Activated CD8-positive, alpha-beta memory T cell treated with anti-CD3 and anti-CD28 coated beads for 48 hours (primary cell): ENCODE data around the gene ZBTB20.

Source experiments
- DNase-seq, 3 experiments: peaks; one replicate each; pipeline ENCODE4 v3.0.0-alpha.2; 2020; ENCODE audit warnings: low read depth in 2 of 3, low spot score in 2 of 3

The ZBTB20 gene

DNA sequence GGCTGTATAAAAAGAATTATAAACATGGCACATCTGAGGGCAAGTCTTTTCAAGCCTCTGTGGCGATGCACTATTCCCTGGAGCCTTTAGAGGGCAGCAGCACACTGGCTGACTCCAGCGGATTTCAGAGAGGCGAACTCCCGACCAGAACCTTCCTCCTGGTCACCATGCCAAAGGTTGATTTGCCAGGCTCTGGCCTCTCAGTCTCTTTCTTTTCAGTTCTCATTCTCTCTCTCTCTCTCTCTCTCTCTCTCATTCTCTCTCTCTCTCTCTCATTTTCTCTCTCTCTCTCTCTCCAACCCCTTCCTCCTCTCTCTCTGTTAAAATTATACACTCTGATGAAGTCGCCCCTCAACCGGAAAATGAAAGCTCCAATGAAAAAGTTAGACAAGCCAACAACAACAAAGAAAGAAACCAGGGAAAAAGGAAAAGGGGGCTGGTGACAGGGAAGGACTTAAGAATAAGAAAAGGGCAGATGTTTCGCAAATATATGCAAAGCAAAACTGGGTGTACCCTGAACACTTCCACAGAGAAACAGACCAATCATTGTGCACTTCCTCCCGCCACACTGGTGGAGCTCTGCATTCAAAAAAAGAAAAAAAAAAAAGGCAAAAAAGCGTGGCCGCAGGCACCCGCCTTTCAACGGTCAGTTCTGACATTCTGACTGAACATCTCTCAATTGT is 763.1 kb downstream of the ZBTB20 start:
- peak; percentile 23 to 37 (median 35) for DNase-seq

- DNase-seq = no peak
Measured at GRCh38 chr3:114380233-114380651, 766.8 kb downstream of the ZBTB20 start.

DNA sequence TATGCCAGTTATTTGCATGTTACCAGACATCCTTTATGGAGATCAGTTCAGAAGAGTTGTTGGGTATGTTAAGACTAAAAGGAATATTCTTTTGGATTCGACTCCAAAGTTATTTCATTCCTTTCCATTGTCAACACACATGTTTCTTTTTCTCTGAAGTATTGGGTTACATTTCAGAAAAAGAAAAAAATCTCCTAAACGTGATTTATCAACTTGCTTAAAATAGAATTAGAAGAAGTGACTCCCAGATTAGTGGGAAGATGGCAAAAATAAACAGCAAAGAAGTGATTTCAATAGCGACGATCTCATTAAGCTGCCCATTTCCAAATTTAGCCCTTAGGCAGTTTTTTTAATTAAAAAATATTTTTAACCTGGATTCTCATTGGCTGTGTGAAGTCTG is 767.8 kb downstream of the ZBTB20 start:
- DNase-seq = no peak

DNA sequence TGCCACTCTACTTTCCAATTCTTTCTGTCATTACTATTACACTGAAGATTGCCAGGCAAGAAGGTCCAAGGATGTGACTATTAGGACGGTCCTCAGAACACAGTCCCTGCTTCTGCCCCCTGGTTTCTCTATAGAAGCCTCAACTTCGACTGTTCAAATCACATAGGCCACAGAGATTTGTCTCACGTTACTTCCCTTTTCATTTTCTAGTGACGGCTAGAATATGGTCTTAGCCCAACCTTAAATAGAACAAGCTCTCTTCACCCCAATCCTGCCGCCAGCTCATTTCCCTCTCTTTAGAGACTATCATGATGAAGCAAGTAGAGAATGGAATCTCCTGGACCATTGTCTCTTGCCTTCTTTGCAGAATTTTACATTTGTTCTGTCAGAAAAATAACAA is 768.3 kb downstream of the ZBTB20 start:
- no peak for DNase-seq

- DNase-seq = no peak
Measured at GRCh38 chr3:114377426-114377825, 769.7 kb downstream of the ZBTB20 start.

- DNase-seq = no peak
Measured at GRCh38 chr3:114376516-114377185, 770.4 kb downstream of the ZBTB20 start.

GRCh38 chr3:114375608-114376421 is 771.3 kb downstream of the ZBTB20 start:
- DNase-seq = no peak

DNA sequence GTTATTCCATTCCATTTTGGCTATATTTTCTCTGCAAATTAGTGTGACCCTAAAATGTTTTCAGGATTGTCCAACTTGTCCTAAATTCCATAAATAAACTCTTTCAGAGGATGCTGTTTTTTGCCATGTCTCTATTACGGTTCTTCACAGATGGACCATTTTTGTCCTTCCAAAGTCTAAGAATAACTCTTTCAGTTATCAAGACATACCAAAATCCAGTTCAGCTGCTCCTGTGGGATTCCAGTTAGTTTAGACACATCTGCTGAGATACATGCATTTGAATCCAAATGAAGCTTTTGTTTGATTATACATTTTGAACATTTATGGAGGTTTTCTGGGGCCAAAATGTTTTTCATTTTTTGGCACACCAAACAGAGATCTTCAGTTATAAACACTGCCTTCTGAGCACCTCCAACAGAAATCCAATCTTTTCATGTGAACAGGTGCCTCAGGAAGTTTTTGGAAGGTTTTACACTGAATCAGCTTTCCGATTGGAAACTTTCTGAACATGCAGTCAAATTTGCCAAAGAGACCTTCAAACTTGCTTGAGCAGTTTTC is 772.6 kb downstream of the ZBTB20 start:
- DNase-seq = no peak

DNA sequence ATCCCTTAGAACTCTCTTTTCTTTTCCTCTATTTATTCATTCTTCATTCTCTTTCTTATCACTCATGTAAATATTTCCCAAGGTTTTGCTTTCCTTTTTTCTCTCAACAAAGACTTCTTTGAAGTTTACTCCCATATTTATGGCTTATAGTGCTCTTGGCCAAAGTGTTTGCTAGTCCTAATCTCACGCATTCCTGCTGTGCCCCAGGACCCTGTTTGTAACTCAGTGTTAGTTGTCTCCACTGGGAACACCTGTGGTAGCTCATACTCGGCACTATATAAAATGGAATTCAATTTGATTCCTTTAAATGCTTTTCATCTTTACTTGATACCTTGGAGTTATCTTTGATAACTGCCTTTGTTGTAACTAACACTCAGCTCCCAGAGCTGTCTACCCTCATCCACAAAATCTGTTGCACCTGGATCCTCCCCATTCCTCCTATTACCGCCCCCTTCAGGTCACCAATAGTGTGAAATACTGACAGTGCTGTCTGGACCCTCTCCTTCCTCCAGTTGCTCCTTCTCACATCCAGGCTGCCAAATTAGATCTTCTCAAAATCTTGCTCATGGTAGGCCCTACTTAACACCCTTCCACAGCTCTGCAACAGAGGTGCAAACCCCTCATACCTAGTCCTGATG is 776.4 kb downstream of the ZBTB20 start:
- DNase-seq = no peak

- DNase-seq = no peak
Measured at GRCh38 chr3:114365909-114366308, 781.2 kb downstream of the ZBTB20 start.

DNA sequence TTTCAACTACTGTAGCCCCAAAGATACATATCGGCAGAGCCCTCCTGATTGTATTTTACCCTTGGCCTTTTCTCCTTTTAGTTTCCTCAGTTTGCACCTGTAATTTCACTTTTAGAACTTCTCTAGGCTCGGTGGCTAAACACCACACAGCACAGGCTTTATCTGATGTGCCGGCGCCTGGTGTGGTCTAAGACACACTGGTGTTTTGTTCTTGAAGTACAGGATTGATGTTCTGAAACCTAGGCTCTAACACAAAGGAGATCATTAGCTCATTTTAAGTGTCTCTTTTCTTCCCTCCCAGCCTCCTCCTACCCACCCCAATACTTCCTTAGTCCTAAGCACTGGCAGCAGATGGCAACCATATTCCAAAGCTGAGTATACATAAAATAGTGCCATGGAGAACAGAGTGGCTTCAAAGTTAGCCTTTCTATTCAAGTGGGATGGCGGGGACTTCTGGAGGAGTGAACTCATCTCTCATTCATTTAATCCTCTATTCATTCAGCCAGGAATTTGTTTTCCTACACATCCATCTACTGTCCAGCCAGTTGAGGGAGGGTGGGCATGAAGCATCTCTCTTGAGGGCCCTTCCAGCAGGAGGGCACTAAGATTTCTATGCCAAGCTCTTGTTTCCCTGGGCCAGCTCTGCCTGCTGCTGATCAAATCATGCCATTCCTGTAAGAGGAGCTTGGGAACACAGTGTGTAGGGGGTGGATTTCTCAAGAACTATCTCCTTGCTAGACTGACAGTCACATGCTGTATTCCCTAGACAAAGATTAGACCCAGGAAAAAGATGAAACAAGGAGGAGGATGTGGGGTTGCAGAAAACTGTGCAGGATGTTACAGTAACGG is 782.1 kb downstream of the ZBTB20 start:
- no peak for DNase-seq

- no peak for DNase-seq
Measured at GRCh38 chr3:114363554-114364202, 783.4 kb downstream of the ZBTB20 start.

DNA sequence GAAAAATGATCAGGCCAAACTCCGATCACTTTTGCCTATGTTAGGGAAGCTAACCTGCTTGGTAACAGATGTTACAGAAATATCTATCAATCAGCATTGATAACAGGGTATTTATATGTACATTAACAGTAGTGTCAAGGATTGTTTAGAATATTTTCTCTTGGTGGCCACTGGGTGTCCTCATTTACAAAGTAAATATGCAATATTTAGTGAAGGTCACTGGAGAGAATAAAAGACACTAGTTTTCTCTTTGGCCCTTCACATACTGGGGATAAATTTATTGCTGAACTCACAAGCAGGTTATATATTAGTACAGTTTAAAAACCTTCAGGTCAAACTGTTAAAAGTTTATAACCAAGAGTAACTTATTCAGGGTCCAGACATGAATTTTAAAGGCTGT is 784.3 kb downstream of the ZBTB20 start:
- no peak for DNase-seq

DNA sequence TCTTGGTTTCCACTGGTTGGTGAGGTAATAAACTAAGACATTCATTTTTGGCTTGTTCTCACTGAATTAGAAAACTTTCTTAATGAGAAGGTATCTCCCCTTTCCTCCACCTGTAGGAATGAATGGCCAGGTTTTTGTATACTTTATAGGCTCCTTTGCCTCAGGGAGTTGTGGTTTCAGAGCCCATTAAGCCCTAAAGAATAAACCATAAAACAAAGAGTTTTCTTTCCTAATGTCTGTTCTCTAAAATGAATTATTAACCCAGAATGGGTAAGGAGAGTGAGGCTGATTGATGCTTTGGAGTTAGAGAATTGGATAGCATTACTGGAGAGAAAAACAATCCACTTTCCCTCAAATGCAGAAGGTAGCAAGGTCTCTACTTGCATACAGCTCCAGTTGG is 785.7 kb downstream of the ZBTB20 start:
- DNase-seq = no peak

- no peak for DNase-seq
Measured at GRCh38 chr3:114356525-114356924, 790.6 kb downstream of the ZBTB20 start.

DNA sequence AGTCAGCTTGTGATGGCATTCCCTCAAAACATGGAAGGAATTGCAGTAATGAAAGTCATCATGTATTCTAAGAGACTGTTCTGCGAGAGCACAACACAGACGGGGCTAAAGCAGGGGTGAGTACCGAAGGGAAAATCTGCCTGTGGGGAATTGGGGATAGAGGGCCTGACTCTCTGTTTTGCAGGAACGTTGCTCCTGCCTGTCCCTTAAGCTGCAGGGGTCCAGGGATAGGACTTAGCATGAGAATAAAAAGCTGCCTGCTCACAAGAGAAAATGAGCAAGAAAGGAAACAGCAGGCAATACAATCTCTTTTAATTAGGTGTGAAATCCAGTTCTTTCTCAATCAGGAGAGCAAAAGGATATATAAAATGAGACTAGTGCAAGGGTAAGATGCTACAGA is 791.0 kb downstream of the ZBTB20 start:
- DNase-seq = no peak

DNA sequence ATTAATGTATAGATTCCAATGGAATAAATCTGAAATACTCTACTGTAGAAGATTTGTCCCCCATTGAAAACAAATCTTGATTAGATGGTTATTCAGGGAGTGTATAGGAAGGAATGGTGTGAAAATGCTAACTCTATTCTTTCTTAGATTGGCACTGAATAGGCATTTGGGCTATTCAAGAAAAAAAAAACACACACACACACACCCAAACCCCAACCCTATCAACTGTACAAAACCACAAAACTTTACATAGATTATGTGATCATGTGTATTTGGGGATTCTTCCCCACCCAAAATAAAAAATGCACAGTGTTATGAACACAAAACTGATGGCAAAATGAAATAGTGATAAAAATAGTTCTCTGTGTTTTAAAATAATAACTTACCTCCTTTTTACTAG is 791.4 kb downstream of the ZBTB20 start:
- no peak for DNase-seq

- DNase-seq = no peak
Measured at GRCh38 chr3:114351822-114352145, 795.3 kb downstream of the ZBTB20 start.

GRCh38 chr3:114351123-114351821 is 795.8 kb downstream of the ZBTB20 start:
- no peak for DNase-seq
